ENCODE measurements around the gene ZNF653.

DNA sequence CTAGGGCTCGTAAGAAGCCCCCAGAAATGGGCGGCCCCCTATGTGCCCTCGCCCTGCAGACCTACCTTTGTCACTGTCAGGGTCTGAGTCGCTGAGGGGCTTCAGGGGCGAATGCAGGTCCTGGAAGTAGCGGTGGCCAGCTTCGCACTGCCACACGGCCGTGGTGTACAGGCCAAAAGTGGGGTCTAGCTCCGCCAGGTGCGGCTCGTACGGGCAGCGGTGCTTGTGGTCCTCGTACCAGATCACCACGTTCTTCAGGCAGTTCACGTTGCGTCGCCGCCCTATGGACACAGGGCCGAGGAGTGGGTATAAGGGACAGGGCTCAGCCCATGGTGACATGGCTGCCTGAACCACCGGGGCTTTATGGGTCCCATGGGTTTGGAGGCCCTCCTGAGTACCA, 9.8 kb downstream of the ZNF653 start:
- TF ChIP-seq, protein P1, sequence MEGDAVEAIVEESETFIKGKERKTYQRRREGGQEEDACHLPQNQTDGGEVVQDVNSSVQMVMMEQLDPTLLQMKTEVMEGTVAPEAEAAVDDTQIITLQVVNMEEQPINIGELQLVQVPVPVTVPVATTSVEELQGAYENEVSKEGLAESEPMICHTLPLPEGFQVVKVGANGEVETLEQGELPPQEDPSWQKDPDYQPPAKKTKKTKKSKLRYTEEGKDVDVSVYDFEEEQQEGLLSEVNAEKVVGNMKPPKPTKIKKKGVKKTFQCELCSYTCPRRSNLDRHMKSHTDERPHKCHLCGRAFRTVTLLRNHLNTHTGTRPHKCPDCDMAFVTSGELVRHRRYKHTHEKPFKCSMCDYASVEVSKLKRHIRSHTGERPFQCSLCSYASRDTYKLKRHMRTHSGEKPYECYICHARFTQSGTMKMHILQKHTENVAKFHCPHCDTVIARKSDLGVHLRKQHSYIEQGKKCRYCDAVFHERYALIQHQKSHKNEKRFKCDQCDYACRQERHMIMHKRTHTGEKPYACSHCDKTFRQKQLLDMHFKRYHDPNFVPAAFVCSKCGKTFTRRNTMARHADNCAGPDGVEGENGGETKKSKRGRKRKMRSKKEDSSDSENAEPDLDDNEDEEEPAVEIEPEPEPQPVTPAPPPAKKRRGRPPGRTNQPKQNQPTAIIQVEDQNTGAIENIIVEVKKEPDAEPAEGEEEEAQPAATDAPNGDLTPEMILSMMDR (IDR thresholded peaks at IDR 0.05), result no peak
- TF ChIP-seq EZH2 (IDR thresholded peaks at IDR 0.05; ENCODE audit: borderline replicate concordance, insufficient read depth, low read depth, low read length, poor library complexity, severe bottlenecking), result no peak
